Keratinocyte (primary cell): ENCODE measurements around the gene RBM19. TPM values are rescaled to one million over a fixed set of nuclear protein-coding genes. Genes with fewer than 3 reads are reported as not detected.

Experiments
- DNase-seq: peaks from one replicate; pipeline ENCODE4 v3.0.0-alpha.2; 2011; ENCODE audit warnings: low read depth, missing footprints, low spot score
- FAIRE-seq: peaks from 2 replicates; lab custom pipeline; 2011; peaks lifted over from hg19 to GRCh38; lab: Jason Lieb, UNC
- H2AFZ ChIP-seq: 2 replicates; pipeline ENCODE4 v1.6.0; 2012; ENCODE audit warnings: low read length, control low read depth, inconsistent platforms; ENCODE audit not compliant: control insufficient read depth
- H3K27ac ChIP-seq: 2 replicates; pipeline ENCODE4 v1.5.1; 2011; ENCODE audit warnings: low read length; ENCODE audit not compliant: control insufficient read depth, insufficient read depth
- H3K27me3 ChIP-seq: 3 replicates; pipeline ENCODE4 v1.6.0; 2011; ENCODE audit warnings: low read length; ENCODE audit not compliant: control insufficient read depth, insufficient read depth; ENCODE audit errors: extremely low read depth
- H3K36me3 ChIP-seq, 2 experiments: 2 replicates in 1 of 2; 3 replicates in 1 of 2; pipeline ENCODE4 v1.5.1; 2011; ENCODE audit warnings: low read length in 2 of 2, mild to moderate bottlenecking in 1 of 2; ENCODE audit not compliant: control insufficient read depth in 2 of 2, insufficient read depth in 2 of 2; ENCODE audit errors: extremely low read depth in 1 of 2
- H3K4me1 ChIP-seq: 3 replicates; pipeline ENCODE4 v1.5.1; 2011; ENCODE audit warnings: low read length; ENCODE audit not compliant: control insufficient read depth, insufficient read depth; ENCODE audit errors: extremely low read depth
- H3K4me2 ChIP-seq: 3 replicates; pipeline ENCODE4 v1.6.0; 2011; ENCODE audit warnings: low read depth, low read length; ENCODE audit not compliant: control insufficient read depth, insufficient read depth; ENCODE audit errors: extremely low read depth
- H3K4me3 ChIP-seq, 3 experiments: fragments of 200-600 bp in 1 of 3; sonication (generic) in 1 of 3; 2 replicates in 2 of 3; 3 replicates in 1 of 3; pipeline ENCODE4 v1.5.1; 2011 to 2016; ENCODE audit warnings: low read length in 3 of 3, mild to moderate bottlenecking in 3 of 3, control low read depth in 2 of 3, inconsistent platforms in 1 of 3, low read depth in 1 of 3, mixed read lengths in 1 of 3, mixed run types in 1 of 3, moderate library complexity in 1 of 3; ENCODE audit not compliant: control insufficient read depth in 2 of 3, insufficient read depth in 2 of 3; ENCODE audit errors: extremely low read depth in 1 of 3
- H3K79me2 ChIP-seq: 2 replicates; pipeline ENCODE4 v1.6.0; 2012; ENCODE audit warnings: low read length; ENCODE audit not compliant: control insufficient read depth, insufficient read depth
- H3K9ac ChIP-seq: 3 replicates; pipeline ENCODE4 v1.6.0; 2011; ENCODE audit warnings: low read length; ENCODE audit not compliant: control insufficient read depth, insufficient read depth; ENCODE audit errors: extremely low read depth
- H3K9me1 ChIP-seq: 3 replicates; pipeline ENCODE4 v1.6.0; 2011; ENCODE audit warnings: low read length; ENCODE audit not compliant: control insufficient read depth, insufficient read depth; ENCODE audit errors: extremely low read depth
- H3K9me3 ChIP-seq: 2 replicates; pipeline ENCODE4 v1.5.1; 2012; ENCODE audit warnings: low read depth, low read length; ENCODE audit not compliant: control insufficient read depth
- H4K20me1 ChIP-seq: 3 replicates; pipeline ENCODE4 v1.6.0; 2011; ENCODE audit warnings: low read length; ENCODE audit not compliant: control insufficient read depth, insufficient read depth; ENCODE audit errors: extremely low read depth
- CTCF ChIP-seq, 3 experiments: IDR thresholded peaks in 1 of 3; conservative IDR thresholded peaks in 1 of 3; optimal IDR thresholded peaks in 1 of 3; 2 replicates in 2 of 3; 3 replicates in 1 of 3; pipeline versions ENCODE3 to v1.5.1; 2011; ENCODE audit warnings: low read length in 3 of 3, mild to moderate bottlenecking in 3 of 3, moderate library complexity in 2 of 3, control low read depth in 1 of 3, inconsistent platforms in 1 of 3; ENCODE audit not compliant: insufficient read depth in 2 of 3; ENCODE audit errors: extremely low read depth in 1 of 3
- EZH2 ChIP-seq: IDR thresholded peaks from one replicate; pipeline ENCODE4 v1.6.1; 2012; ENCODE audit warnings: inconsistent platforms, mild to moderate bottlenecking, low read length, moderate library complexity
- dilution Hi-C: fragments of 300-500 bp; cut with MboI; formaldehyde crosslinking; loops from one replicate; pipeline ENCODE4 v1.7.0; 2020; ENCODE audit warnings: low sequenced_read_pairs; ENCODE audit not compliant: extremely low pct_ligation_motif_present
- polyA plus RNA-seq, 5 experiments: library from polyadenylated mRNA; depleted of rRNA in 3 of 5; stranded (reverse) in 3 of 5; stranded (forward) in 1 of 5; unstranded in 1 of 5; fragments of >200 nt; gene quantifications; 1 replicate in 1 of 5; 2 replicates in 3 of 5; 3 replicates in 1 of 5; pipeline versions ENCODE4 v1.2.1 to v1.2.3, GENCODE V29; 2011 to 2012; ENCODE audit warnings: missing spikeins in 2 of 5, low read depth in 1 of 5, low replicate concordance in 1 of 5

Gene RBM19
- polyA plus RNA-seq, 1 donor (not counting 4 experiments of a cell fraction or from before 2014, with no cell fraction given), result 14.6 TPM

GRCh38 chr12:113837528-113838296 is 128.4 kb downstream of the RBM19 start:
- H3K9me1 ChIP-seq, result no peaks in the 10 kb centered on the region
- DNase-seq (no peak), FAIRE-seq (no peak)
- peaks cover 0 to 4% of the 10 kb centered on the region in 2 experiments for H3K36me3 ChIP-seq
- H3K4me3 ChIP-seq, result no peak overlapping the region
- no peaks in the 10 kb centered on the region for H4K20me1 ChIP-seq
- no peak overlapping the region for H3K27ac ChIP-seq
- no peaks in the 10 kb centered on the region for H3K27me3 ChIP-seq
- no peak overlapping the region for H3K4me2 ChIP-seq
- no peaks in the 10 kb centered on the region for H3K79me2 ChIP-seq
- TF ChIP-seq CTCF (optimal IDR thresholded peaks at IDR 0.05 in 1 of 3, IDR thresholded peaks at IDR 0.05 in 1 of 3, conservative IDR thresholded peaks at IDR 0.05 in 1 of 3; ENCODE audit: extremely low read depth in 1 of 3, insufficient read depth in 2 of 3, low read length in 3 of 3), result peak in 1 of 3 experiments; percentile 8
- no peak for TF ChIP-seq EZH2
- no peak overlapping the region for H2AFZ ChIP-seq
- H3K4me1 ChIP-seq, result no peaks in the 10 kb centered on the region
- no peaks in the 10 kb centered on the region for H3K9me3 ChIP-seq
- dilution Hi-C loops, result no loop called here
- no peak overlapping the region for H3K9ac ChIP-seq

GRCh38 chr12:113837084-113837483 is 129.0 kb downstream of the RBM19 start:
- dilution Hi-C loops, result no loop called here
- no peak for TF ChIP-seq CTCF (optimal IDR thresholded peaks at IDR 0.05 in 1 of 3, IDR thresholded peaks at IDR 0.05 in 1 of 3, conservative IDR thresholded peaks at IDR 0.05 in 1 of 3; ENCODE audit: extremely low read depth in 1 of 3, insufficient read depth in 2 of 3, low read length in 3 of 3)
- TF ChIP-seq EZH2, result no peak
- peaks cover 0 to 4% of the 10 kb centered on the region in 2 experiments for H3K36me3 ChIP-seq

More at GRCh38 chr12:113837084-113837483, 129.0 kb downstream of the RBM19 start:
- Histone ChIP-seq H3K4me3 (no peak overlapping the region), H3K9me1 (no peaks in the 10 kb centered on the region), H3K27ac (no peak overlapping the region), H3K9ac (no peak overlapping the region), H3K4me1 (no peaks in the 10 kb centered on the region), H3K79me2 (no peaks in the 10 kb centered on the region), H4K20me1 (no peaks in the 10 kb centered on the region), H3K4me2 (no peak overlapping the region), H2AFZ (no peak overlapping the region), H3K9me3 (no peaks in the 10 kb centered on the region), H3K27me3 (no peaks in the 10 kb centered on the region)
- DNase-seq, result no peak
- FAIRE-seq, result no peak
